ENCODE results near the gene PSMB4. TPM values are rescaled to one million over a fixed set of nuclear protein-coding genes. Genes with fewer than 3 reads are reported as not detected.

Gene PSMB4
- total RNA-seq (2022; extraction: Qiagen RNA extraction) = 345 to 394 TPM (median 364 TPM) in 5 replicates

GRCh38 chr1:151399324-151400171, at the start of gene PSMB4:
Gene PSMB4, plus strand, starts transcription at chr1:151399573. Its CDS starts 15 bp downstream, at chr1:151399588.

GRCh38 chr1:151372058-151372934, 27.1 kb upstream of the PSMB4 start, which contains the start of gene SELENBP1:
Gene SELENBP1, minus strand, starts transcription at chr1:151372705. Its CDS starts 64 bp downstream, at chr1:151372641.

Other genes starting within 250 kb of the PSMB4 start
- gene TNFAIP8L2, start 242.9 kb upstream of the PSMB4 start, total RNA-seq (2022; extraction: Qiagen RNA extraction) = not detected in 5 replicates
- gene LYSMD1, start 233.7 kb upstream of the PSMB4 start, total RNA-seq (2022; extraction: Qiagen RNA extraction) = 5.2 to 7.3 TPM (median 7.1 TPM) in 5 replicates
- 45.2 to 49.4 TPM (median 47.4 TPM) in 5 replicates for gene SCNM1, start 233.4 kb upstream of the PSMB4 start, total RNA-seq (2022; extraction: Qiagen RNA extraction)
- 0.23 to 0.43 TPM (median 0.35 TPM) in 3 of 5 replicates, not detected in the others for gene TMOD4, start 223.6 kb upstream of the PSMB4 start, total RNA-seq (2022; extraction: Qiagen RNA extraction)
- gene VPS72, start 209.4 kb upstream of the PSMB4 start, total RNA-seq (2022; extraction: Qiagen RNA extraction) = 49.1 to 77.7 TPM (median 52.5 TPM) in 5 replicates
- 57.0 to 64.9 TPM (median 60.7 TPM) in 5 replicates for gene PIP5K1A, start 201.0 kb upstream of the PSMB4 start, total RNA-seq (2022; extraction: Qiagen RNA extraction)
- gene PSMD4, start 144.8 kb upstream of the PSMB4 start, total RNA-seq (2022; extraction: Qiagen RNA extraction) = 173 to 199 TPM (median 198 TPM) in 5 replicates
- gene ZNF687, start 117.3 kb upstream of the PSMB4 start, total RNA-seq (2022; extraction: Qiagen RNA extraction) = 11.3 to 15.1 TPM (median 13.2 TPM) in 5 replicates
- gene PI4KB, start 72.2 kb upstream of the PSMB4 start, total RNA-seq (2022; extraction: Qiagen RNA extraction) = 21.3 to 29.4 TPM (median 28.8 TPM) in 5 replicates
- 18.4 to 23.2 TPM (median 19.2 TPM) in 5 replicates for gene RFX5, start 52.3 kb upstream of the PSMB4 start, total RNA-seq (2022; extraction: Qiagen RNA extraction)
- gene SELENBP1, start 26.9 kb upstream of the PSMB4 start, total RNA-seq (2022; extraction: Qiagen RNA extraction) = 6.2 to 7.8 TPM (median 6.6 TPM) in 5 replicates
- 13.8 to 28.1 TPM (median 23.5 TPM) in 5 replicates for gene POGZ, start 59.9 kb downstream of the PSMB4 start, total RNA-seq (2022; extraction: Qiagen RNA extraction)
- 1.8 to 2.8 TPM (median 2.6 TPM) in 5 replicates for gene CGN, start 111.8 kb downstream of the PSMB4 start, total RNA-seq (2022; extraction: Qiagen RNA extraction)
- gene TUFT1, start 140.7 kb downstream of the PSMB4 start, total RNA-seq (2022; extraction: Qiagen RNA extraction) = 7.1 to 9.5 TPM (median 8.4 TPM) in 5 replicates
- gene SNX27, start 212.5 kb downstream of the PSMB4 start, total RNA-seq (2022; extraction: Qiagen RNA extraction) = 10.1 to 11.7 TPM (median 11.1 TPM) in 5 replicates

All from A549 treated with dexamethasone at 1 μM for 4 hours (cell line).